Measurements from ENCODE around the gene DMXL1. TPM values are rescaled to one million over a fixed set of nuclear protein-coding genes. Genes with fewer than 3 reads are reported as not detected.

Gene DMXL1
- total RNA-seq, 1 experiment from 2014 or later, result 30.0 TPM

GRCh38 chr5:119220576-119221197 lies 149.8 kb downstream of the DMXL1 start:
- POLR2A ChIA-PET, result no interaction called here
- intact Hi-C loops (cut with micrococcal nuclease; ENCODE audit: unreplicated experiment), result no loop called here
- no peaks in the 10 kb centered on the region for H3K4me1 Mint-ChIP-seq (ENCODE audit: low read depth, unreplicated experiment)
- H3K27me3 ChIP-seq (replicated peaks; ENCODE audit: control insufficient read depth, insufficient read depth, low read length), result no peaks in the 10 kb centered on the region
- no peaks in the 10 kb centered on the region for H3K4me1 ChIP-seq
- no peaks in the 10 kb centered on the region for H3K9me3 Mint-ChIP-seq (ENCODE audit: unreplicated experiment)
- no peak overlapping the region for H3K27ac Mint-ChIP-seq (ENCODE audit: unreplicated experiment)
- peaks cover 19% of the 10 kb centered on the region for H3K36me3 Mint-ChIP-seq (ENCODE audit: insufficient read depth, unreplicated experiment)
- H3K4me3 Mint-ChIP-seq (ENCODE audit: unreplicated experiment), result no peak overlapping the region
- BruUV-seq (replicated peaks), result no TSS peak
- no peaks in the 10 kb centered on the region for H3K9me3 ChIP-seq
- H3K27me3 Mint-ChIP-seq (ENCODE audit: insufficient read depth, unreplicated experiment), result no peaks in the 10 kb centered on the region
- CTCF ChIA-PET, result no interaction called here
- no peaks in the 10 kb centered on the region for H3K36me3 ChIP-seq (ENCODE audit: control insufficient read depth, insufficient read depth, low read length)
- DNase-seq, result no peak
- no peak for TF ChIP-seq CTCF (IDR thresholded peaks at IDR 0.05; ENCODE audit: insufficient read depth in 1 of 2, low read depth in 1 of 2, low read length in 1 of 2, severe bottlenecking in 1 of 2, unreplicated experiment in 1 of 2)
- no peak overlapping the region for H3K4me3 ChIP-seq (ENCODE audit: low read depth, low read length)

GRCh38 chr5:119221330-119221729 lies 150.4 kb downstream of the DMXL1 start:
- no peaks in the 10 kb centered on the region for H3K27me3 Mint-ChIP-seq (ENCODE audit: insufficient read depth, unreplicated experiment)
- intact Hi-C loops (cut with micrococcal nuclease; ENCODE audit: unreplicated experiment), result no loop called here
- DNase-seq, result no peak
- no peak for TF ChIP-seq CTCF (IDR thresholded peaks at IDR 0.05; ENCODE audit: insufficient read depth in 1 of 2, low read depth in 1 of 2, low read length in 1 of 2, severe bottlenecking in 1 of 2, unreplicated experiment in 1 of 2)
- H3K4me1 Mint-ChIP-seq (ENCODE audit: low read depth, unreplicated experiment), result no peaks in the 10 kb centered on the region
- CTCF ChIA-PET, result no interaction called here
- no TSS peak for BruUV-seq (replicated peaks)
- Histone ChIP-seq H3K4me1 (no peaks in the 10 kb centered on the region), H3K9me3 (no peaks in the 10 kb centered on the region), H3K36me3 (ENCODE audit: control insufficient read depth, insufficient read depth, low read length) (no peaks in the 10 kb centered on the region), H3K4me3 (ENCODE audit: low read depth, low read length) (no peak overlapping the region), H3K27me3 (replicated peaks; ENCODE audit: control insufficient read depth, insufficient read depth, low read length) (no peaks in the 10 kb centered on the region)
- POLR2A ChIA-PET, result no interaction called here
- no peaks in the 10 kb centered on the region for H3K9me3 Mint-ChIP-seq (ENCODE audit: unreplicated experiment)
- H3K27ac Mint-ChIP-seq (ENCODE audit: unreplicated experiment), result no peak overlapping the region
- peaks cover 19% of the 10 kb centered on the region for H3K36me3 Mint-ChIP-seq (ENCODE audit: insufficient read depth, unreplicated experiment)
- no peak overlapping the region for H3K4me3 Mint-ChIP-seq (ENCODE audit: unreplicated experiment)

GRCh38 chr5:119229950-119230349 lies 159.1 kb downstream of the DMXL1 start:
- CTCF ChIA-PET, result no interaction called here
- no peak overlapping the region for H3K4me3 Mint-ChIP-seq (ENCODE audit: unreplicated experiment)
- Histone ChIP-seq H3K9me3 (no peaks in the 10 kb centered on the region), H3K36me3 (ENCODE audit: control insufficient read depth, insufficient read depth, low read length) (no peaks in the 10 kb centered on the region), H3K4me3 (ENCODE audit: low read depth, low read length) (no peak overlapping the region), H3K27me3 (replicated peaks; ENCODE audit: control insufficient read depth, insufficient read depth, low read length) (no peaks in the 10 kb centered on the region), H3K4me1 (no peaks in the 10 kb centered on the region)
- H3K27ac Mint-ChIP-seq (ENCODE audit: unreplicated experiment), result no peak overlapping the region
- intact Hi-C loops (cut with micrococcal nuclease; ENCODE audit: unreplicated experiment), result no loop called here
- POLR2A ChIA-PET, result no interaction called here
- H3K27me3 Mint-ChIP-seq (ENCODE audit: insufficient read depth, unreplicated experiment), result no peaks in the 10 kb centered on the region
- no peaks in the 10 kb centered on the region for H3K4me1 Mint-ChIP-seq (ENCODE audit: low read depth, unreplicated experiment)
- TF ChIP-seq CTCF (IDR thresholded peaks at IDR 0.05; ENCODE audit: insufficient read depth in 1 of 2, low read depth in 1 of 2, low read length in 1 of 2, severe bottlenecking in 1 of 2, unreplicated experiment in 1 of 2), result no peak
- no peaks in the 10 kb centered on the region for H3K9me3 Mint-ChIP-seq (ENCODE audit: unreplicated experiment)
- H3K36me3 Mint-ChIP-seq (ENCODE audit: insufficient read depth, unreplicated experiment), result no peaks in the 10 kb centered on the region
- no TSS peak for BruUV-seq (replicated peaks)
- no peak for DNase-seq
